Fibroblast of skin of left biceps (primary cell): ENCODE measurements around the gene CHST4.
"Not testable (repeated sequence)": the region's sequence is repeated elsewhere in the genome, so short reads cannot be mapped to it uniquely, and the experiment has no call there.

Experiments
- DNase-seq, 2 experiments: peaks; one replicate each; pipeline ENCODE4 v3.0.0-alpha.2; 2013; ENCODE audit warnings: low read depth in 2 of 2

Gene CHST4

GRCh38 chr16:71524566-71525553 is 1.4 kb upstream of the CHST4 start:
- no peak for DNase-seq

- no peak for DNase-seq
These were observed 2.0 kb downstream of the CHST4 start for GRCh38 chr16:71528257-71528656.

- DNase-seq, result no peak
These were observed 2.6 kb downstream of the CHST4 start for GRCh38 chr16:71528863-71529262.

GRCh38 chr16:71532366-71532765 is 6.1 kb downstream of the CHST4 start:
- no peak for DNase-seq

- DNase-seq, result no peak
These were observed 10.7 kb downstream of the CHST4 start for GRCh38 chr16:71536752-71537499.

GRCh38 chr16:71537643-71538042 is 11.4 kb downstream of the CHST4 start:
- DNase-seq, result no peak

- no peak for DNase-seq
These were observed 16.2 kb downstream of the CHST4 start for GRCh38 chr16:71542377-71542776.

GRCh38 chr16:71547168-71547567 is 20.9 kb downstream of the CHST4 start:
- no peak for DNase-seq

GRCh38 chr16:71552698-71553503 is 26.7 kb downstream of the CHST4 start:
- no peak for DNase-seq

GRCh38 chr16:71555230-71555891 is 29.1 kb downstream of the CHST4 start:
- DNase-seq, result no peak

GRCh38 chr16:71557299-71557698 is 31.1 kb downstream of the CHST4 start:
- no peak for DNase-seq

GRCh38 chr16:71557954-71558582 is 31.8 kb downstream of the CHST4 start:
- DNase-seq, result no peak

- no peak for DNase-seq
These were observed 33.6 kb downstream of the CHST4 start for GRCh38 chr16:71559855-71560254.

GRCh38 chr16:71561886-71562285 is 35.7 kb downstream of the CHST4 start:
- not testable (repeated sequence) for DNase-seq

- DNase-seq, result no peak
These were observed 36.3 kb downstream of the CHST4 start for GRCh38 chr16:71562552-71562951.

- DNase-seq, result no peak
These were observed 38.2 kb downstream of the CHST4 start for GRCh38 chr16:71564335-71564967.

- no peak for DNase-seq
These were observed 39.8 kb downstream of the CHST4 start for GRCh38 chr16:71565812-71566700.

GRCh38 chr16:71567931-71568330 is 41.7 kb downstream of the CHST4 start:
- no peak for DNase-seq

GRCh38 chr16:71568551-71568950 is 42.3 kb downstream of the CHST4 start:
- no peak for DNase-seq
